ENCODE measurements around the gene CYP3A7.
"Not testable (repeated sequence)": the region's sequence is repeated elsewhere in the genome, so short reads cannot be mapped to it uniquely, and the experiment has no call there.

DNA sequence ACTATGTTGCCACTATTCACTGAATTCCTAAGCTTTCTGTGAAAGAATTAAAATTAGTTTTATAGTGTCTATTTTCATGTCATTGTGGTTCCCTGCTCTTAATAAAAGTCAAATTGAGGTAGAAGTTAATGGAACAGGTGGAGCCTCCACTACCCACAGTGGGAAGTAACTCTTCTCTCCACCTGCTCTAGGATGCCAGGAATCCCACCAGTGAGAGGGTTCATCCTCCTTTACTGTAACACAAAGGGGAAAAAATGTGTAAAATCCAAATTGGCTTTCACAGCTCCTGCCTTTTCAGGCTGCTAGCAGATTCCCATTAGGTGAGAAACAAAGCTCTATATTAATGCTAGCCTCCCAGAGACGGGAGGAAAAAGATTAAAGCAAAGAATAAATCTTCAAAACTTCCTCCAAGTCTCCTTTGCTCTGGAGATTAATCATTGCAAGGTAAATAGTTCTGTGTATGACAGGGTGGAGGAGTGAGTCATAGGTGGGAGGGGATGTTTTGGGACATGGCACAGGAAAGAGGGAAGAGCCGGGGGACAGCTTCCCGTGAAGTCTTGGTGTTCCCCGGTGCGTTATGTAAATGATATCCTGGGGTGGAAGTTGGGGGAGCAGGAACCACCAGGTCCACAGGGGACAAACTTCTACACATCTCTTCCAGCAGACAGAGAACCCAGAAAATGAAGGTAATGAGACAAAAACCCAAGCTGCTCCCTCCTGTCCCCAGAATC is 16.5 kb upstream of the CYP3A7 start:
- TF ChIP-seq POLR2AphosphoS5 (IDR thresholded peaks at IDR 0.05; ENCODE audit: low read depth, low read length); POLR2A (IDR thresholded peaks at IDR 0.05; ENCODE audit: low read depth, low read length); PAX5 (IDR thresholded peaks at IDR 0.05; ENCODE audit: insufficient read depth, low read length, severe bottlenecking); POU2F2 (IDR thresholded peaks at IDR 0.05; ENCODE audit: low read depth, low read length): not testable (repeated sequence)
